Measurements from ENCODE around the gene ABCD2. TPM values are rescaled to one million over a fixed set of nuclear protein-coding genes. Genes with fewer than 3 reads are reported as not detected.
"Not testable (repeated sequence)": the region's sequence is repeated elsewhere in the genome, so short reads cannot be mapped to it uniquely, and the experiment has no call there.

The ABCD2 gene
- polyA plus RNA-seq, 1 donor from 2014 or later, result 0.43 TPM

DNA sequence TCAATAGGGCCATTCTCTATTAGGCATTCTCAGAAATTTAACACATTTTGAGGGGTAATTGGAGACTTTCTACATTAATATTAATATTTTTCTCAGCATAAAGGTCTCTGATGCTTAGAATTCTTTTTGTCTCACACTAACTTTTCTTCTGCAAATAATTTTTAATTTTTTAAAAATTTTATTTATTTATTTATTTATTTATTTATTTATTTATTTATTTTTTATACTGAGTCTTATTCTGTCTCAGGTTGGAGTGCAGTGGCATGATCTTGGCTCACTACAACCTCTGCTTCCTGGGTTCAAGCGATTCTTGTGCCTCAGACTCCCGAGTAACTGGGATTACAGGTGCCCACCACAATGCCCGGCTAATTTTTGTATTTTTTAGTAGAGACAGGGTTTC is 17.7 kb downstream of the ABCD2 start:
- not testable (repeated sequence) for H3K79me2 ChIP-seq (replicated peaks; ENCODE audit: insufficient read depth, low read length); H3K9me3 ChIP-seq (ENCODE audit: low read length); H2AFZ ChIP-seq (ENCODE audit: low read depth, low read length); H3K27me3 ChIP-seq (ENCODE audit: insufficient read depth, low read depth, low read length); H3F3A ChIP-seq (ENCODE audit: insufficient read depth, low read length, poor library complexity, severe bottlenecking); H3K9ac ChIP-seq (ENCODE audit: low read length); H3K9me2 ChIP-seq (ENCODE audit: insufficient read depth, low read length); H4K20me1 ChIP-seq (ENCODE audit: insufficient read depth); H3K4me2 ChIP-seq (ENCODE audit: low read length); H3K4me3 ChIP-seq (ENCODE audit: low read length); H3K27ac ChIP-seq (ENCODE audit: low read length); H3K36me3 ChIP-seq (ENCODE audit: insufficient read depth, low read length)

DNA sequence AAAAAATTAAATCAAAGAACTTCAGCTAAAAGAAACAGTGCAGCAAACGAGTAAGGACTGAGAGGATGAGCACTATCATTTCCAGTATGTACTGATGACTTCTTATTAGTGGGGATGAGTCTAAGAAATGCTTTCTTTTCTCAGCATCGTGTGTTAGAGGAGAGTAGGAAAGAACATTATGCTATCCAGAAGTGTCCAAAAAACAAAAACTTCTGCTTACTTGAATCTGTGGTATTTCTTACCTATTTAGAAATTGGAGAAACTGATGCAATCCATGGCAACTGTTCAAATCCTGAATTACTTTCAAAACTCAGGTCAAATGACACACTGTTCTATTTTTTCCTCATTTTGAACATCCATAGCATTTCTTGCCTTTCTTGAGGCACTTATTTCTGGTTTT is 23.7 kb downstream of the ABCD2 start:
- Histone ChIP-seq H2AFZ (ENCODE audit: low read depth, low read length) (no peak overlapping the region), H3K9me2 (ENCODE audit: insufficient read depth, low read length) (no peaks in the 10 kb centered on the region), H3K4me2 (ENCODE audit: low read length) (no peak overlapping the region), H3K27ac (ENCODE audit: low read length) (no peak overlapping the region), H3K79me2 (replicated peaks; ENCODE audit: insufficient read depth, low read length) (no peaks in the 10 kb centered on the region), H4K20me1 (ENCODE audit: insufficient read depth) (no peaks in the 10 kb centered on the region), H3F3A (ENCODE audit: insufficient read depth, low read length, poor library complexity, severe bottlenecking) (no peaks in the 10 kb centered on the region), H3K27me3 (ENCODE audit: insufficient read depth, low read depth, low read length) (no peaks in the 10 kb centered on the region), H3K36me3 (ENCODE audit: insufficient read depth, low read length) (no peaks in the 10 kb centered on the region), H3K9ac (ENCODE audit: low read length) (no peak overlapping the region), H3K4me3 (ENCODE audit: low read length) (no peak overlapping the region), H3K9me3 (ENCODE audit: low read length) (no peaks in the 10 kb centered on the region)
- TF ChIP-seq TAF1 (IDR thresholded peaks at IDR 0.05; ENCODE audit: low read depth) (no peak), POLR2AphosphoS5 (IDR thresholded peaks at IDR 0.05) (no peak), SMC3 (conservative IDR thresholded peaks at IDR 0.05; ENCODE audit: poor library complexity) (no peak), RAD21 (conservative IDR thresholded peaks at IDR 0.05) (no peak), MXI1 (conservative IDR thresholded peaks at IDR 0.05; ENCODE audit: poor library complexity, severe bottlenecking) (no peak), EZH2 (IDR thresholded peaks at IDR 0.05; ENCODE audit: borderline replicate concordance, insufficient read depth, low read length, poor library complexity, severe bottlenecking) (no peak), EP300 (conservative IDR thresholded peaks at IDR 0.05; ENCODE audit: poor library complexity, severe bottlenecking) (no peak)
- TF ChIP-seq, protein P1, sequence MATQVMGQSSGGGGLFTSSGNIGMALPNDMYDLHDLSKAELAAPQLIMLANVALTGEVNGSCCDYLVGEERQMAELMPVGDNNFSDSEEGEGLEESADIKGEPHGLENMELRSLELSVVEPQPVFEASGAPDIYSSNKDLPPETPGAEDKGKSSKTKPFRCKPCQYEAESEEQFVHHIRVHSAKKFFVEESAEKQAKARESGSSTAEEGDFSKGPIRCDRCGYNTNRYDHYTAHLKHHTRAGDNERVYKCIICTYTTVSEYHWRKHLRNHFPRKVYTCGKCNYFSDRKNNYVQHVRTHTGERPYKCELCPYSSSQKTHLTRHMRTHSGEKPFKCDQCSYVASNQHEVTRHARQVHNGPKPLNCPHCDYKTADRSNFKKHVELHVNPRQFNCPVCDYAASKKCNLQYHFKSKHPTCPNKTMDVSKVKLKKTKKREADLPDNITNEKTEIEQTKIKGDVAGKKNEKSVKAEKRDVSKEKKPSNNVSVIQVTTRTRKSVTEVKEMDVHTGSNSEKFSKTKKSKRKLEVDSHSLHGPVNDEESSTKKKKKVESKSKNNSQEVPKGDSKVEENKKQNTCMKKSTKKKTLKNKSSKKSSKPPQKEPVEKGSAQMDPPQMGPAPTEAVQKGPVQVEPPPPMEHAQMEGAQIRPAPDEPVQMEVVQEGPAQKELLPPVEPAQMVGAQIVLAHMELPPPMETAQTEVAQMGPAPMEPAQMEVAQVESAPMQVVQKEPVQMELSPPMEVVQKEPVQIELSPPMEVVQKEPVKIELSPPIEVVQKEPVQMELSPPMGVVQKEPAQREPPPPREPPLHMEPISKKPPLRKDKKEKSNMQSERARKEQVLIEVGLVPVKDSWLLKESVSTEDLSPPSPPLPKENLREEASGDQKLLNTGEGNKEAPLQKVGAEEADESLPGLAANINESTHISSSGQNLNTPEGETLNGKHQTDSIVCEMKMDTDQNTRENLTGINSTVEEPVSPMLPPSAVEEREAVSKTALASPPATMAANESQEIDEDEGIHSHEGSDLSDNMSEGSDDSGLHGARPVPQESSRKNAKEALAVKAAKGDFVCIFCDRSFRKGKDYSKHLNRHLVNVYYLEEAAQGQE (IDR thresholded peaks at IDR 0.05; ENCODE audit: borderline replicate concordance), result no peak
- TF ChIP-seq, protein P2, sequence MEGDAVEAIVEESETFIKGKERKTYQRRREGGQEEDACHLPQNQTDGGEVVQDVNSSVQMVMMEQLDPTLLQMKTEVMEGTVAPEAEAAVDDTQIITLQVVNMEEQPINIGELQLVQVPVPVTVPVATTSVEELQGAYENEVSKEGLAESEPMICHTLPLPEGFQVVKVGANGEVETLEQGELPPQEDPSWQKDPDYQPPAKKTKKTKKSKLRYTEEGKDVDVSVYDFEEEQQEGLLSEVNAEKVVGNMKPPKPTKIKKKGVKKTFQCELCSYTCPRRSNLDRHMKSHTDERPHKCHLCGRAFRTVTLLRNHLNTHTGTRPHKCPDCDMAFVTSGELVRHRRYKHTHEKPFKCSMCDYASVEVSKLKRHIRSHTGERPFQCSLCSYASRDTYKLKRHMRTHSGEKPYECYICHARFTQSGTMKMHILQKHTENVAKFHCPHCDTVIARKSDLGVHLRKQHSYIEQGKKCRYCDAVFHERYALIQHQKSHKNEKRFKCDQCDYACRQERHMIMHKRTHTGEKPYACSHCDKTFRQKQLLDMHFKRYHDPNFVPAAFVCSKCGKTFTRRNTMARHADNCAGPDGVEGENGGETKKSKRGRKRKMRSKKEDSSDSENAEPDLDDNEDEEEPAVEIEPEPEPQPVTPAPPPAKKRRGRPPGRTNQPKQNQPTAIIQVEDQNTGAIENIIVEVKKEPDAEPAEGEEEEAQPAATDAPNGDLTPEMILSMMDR (IDR thresholded peaks at IDR 0.05; ENCODE audit: poor library complexity, severe bottlenecking), result no peak

DNA sequence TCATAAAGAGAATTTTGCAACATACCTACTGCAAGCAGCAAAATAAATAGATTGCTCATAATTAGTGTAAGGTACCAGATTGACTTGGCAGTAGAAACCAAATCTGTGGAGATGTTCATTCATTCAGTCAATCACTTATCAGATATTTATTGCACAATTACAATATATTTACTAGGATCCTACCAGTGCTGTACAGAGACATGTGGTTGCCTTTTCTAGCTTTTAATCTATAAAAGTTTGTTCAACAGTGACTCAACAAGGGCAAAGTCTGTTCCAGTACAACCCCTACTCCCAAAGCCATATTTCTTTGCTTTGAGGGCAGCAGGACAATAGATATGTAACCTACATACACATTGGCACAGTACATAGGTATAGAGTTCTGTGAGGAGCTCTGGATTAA is 27.3 kb downstream of the ABCD2 start:
- Histone ChIP-seq H3K9ac (ENCODE audit: low read length) (no peak overlapping the region), H3K9me2 (ENCODE audit: insufficient read depth, low read length) (no peaks in the 10 kb centered on the region), H3K27me3 (ENCODE audit: insufficient read depth, low read depth, low read length) (no peaks in the 10 kb centered on the region), H3K36me3 (ENCODE audit: insufficient read depth, low read length) (no peaks in the 10 kb centered on the region), H3K79me2 (replicated peaks; ENCODE audit: insufficient read depth, low read length) (no peaks in the 10 kb centered on the region), H4K20me1 (ENCODE audit: insufficient read depth) (no peaks in the 10 kb centered on the region), H3K4me2 (ENCODE audit: low read length) (no peak overlapping the region), H3K27ac (ENCODE audit: low read length) (no peak overlapping the region), H2AFZ (ENCODE audit: low read depth, low read length) (no peak overlapping the region), H3K4me3 (ENCODE audit: low read length) (no peak overlapping the region), H3K9me3 (ENCODE audit: low read length) (no peaks in the 10 kb centered on the region), H3F3A (ENCODE audit: insufficient read depth, low read length, poor library complexity, severe bottlenecking) (no peaks in the 10 kb centered on the region)
- TF ChIP-seq EP300 (conservative IDR thresholded peaks at IDR 0.05; ENCODE audit: poor library complexity, severe bottlenecking), result no peak
- no peak for TF ChIP-seq EZH2 (IDR thresholded peaks at IDR 0.05; ENCODE audit: borderline replicate concordance, insufficient read depth, low read length, poor library complexity, severe bottlenecking)
- no peak for TF ChIP-seq TAF1 (IDR thresholded peaks at IDR 0.05; ENCODE audit: low read depth)
- TF ChIP-seq, protein P1 (IDR thresholded peaks at IDR 0.05; ENCODE audit: borderline replicate concordance), result no peak
- TF ChIP-seq, protein P2 (IDR thresholded peaks at IDR 0.05; ENCODE audit: poor library complexity, severe bottlenecking), result no peak
